DND-41 (cell line): Measurements from ENCODE around the gene LGALS7.

Experiments
- EZH2 ChIP-seq: IDR thresholded peaks from 3 replicates; pipeline ENCODE4 v1.6.1; 2012; ENCODE audit warnings: borderline replicate concordance, low read depth, mild to moderate bottlenecking, moderate library complexity, low read length, inconsistent platforms; ENCODE audit not compliant: severe bottlenecking
- TF ChIP-seq, protein P1 (sequence below): IDR thresholded peaks from 2 replicates; pipeline ENCODE4 v1.5.1; 2012; ENCODE audit warnings: borderline replicate concordance, low read length, moderate library complexity, mild to moderate bottlenecking; ENCODE audit not compliant: poor library complexity, severe bottlenecking; ENCODE audit errors: extremely low read depth

DNA sequence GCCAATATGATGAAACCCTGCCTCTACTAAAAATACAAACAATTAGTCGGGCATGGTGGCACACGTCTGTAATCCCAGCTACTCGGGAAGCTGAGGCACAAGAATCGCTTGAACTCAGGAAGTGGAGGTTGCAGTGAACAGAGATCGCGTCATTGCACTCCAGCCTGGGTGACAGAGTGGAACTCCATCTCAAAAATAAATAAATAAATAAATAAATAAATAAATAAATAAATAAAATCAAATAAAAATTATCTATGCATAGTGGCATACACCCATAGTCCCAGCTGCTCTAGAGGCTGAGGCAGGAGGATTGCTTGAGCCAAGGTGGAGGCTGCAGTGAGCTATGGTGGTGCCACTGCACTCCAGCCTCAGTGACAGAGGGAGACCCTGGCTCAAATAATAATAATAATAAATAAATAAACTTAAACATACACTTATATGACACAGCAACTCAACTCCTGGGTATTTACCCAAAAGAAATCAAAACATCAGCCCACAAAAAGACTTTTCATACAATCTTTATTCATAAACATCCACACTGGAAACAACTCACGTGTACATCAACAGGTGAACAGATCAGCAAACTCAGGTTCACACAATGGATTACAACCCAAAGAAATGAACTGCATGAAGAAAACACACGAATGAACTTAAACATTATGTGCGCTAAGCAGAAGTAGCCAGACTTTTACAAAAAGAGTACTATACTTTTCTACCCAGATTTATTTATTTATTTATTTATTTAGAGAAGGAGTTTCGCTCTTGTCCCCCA is 6.9 kb downstream of the LGALS7 start:
- TF ChIP-seq, protein P1, sequence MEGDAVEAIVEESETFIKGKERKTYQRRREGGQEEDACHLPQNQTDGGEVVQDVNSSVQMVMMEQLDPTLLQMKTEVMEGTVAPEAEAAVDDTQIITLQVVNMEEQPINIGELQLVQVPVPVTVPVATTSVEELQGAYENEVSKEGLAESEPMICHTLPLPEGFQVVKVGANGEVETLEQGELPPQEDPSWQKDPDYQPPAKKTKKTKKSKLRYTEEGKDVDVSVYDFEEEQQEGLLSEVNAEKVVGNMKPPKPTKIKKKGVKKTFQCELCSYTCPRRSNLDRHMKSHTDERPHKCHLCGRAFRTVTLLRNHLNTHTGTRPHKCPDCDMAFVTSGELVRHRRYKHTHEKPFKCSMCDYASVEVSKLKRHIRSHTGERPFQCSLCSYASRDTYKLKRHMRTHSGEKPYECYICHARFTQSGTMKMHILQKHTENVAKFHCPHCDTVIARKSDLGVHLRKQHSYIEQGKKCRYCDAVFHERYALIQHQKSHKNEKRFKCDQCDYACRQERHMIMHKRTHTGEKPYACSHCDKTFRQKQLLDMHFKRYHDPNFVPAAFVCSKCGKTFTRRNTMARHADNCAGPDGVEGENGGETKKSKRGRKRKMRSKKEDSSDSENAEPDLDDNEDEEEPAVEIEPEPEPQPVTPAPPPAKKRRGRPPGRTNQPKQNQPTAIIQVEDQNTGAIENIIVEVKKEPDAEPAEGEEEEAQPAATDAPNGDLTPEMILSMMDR: no peak
- no peak for TF ChIP-seq EZH2
